ENCODE results near the gene PRR35.

Gene PRR35

DNA sequence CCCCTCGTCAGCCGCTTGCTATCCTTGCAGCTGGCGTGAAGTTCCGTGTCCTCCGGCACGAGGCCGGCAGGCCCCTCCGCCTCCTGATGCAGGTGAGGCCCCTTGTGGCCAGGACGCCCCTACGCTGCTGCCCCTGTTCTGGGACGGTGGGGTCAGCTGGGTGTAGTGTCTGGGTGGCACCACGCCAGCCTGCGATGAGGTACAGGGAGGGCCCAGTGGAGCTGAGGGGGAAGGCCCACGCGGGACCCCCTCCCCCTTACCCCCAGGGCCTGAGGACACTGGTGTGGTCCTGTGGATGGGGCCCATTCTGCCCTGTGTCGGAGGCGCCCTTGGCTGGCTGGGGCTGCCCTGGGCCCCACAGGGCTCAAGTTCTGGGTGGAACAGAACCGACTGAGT, 22.0 kb downstream of the PRR35 start:
- no peak for DNase-seq

DNA sequence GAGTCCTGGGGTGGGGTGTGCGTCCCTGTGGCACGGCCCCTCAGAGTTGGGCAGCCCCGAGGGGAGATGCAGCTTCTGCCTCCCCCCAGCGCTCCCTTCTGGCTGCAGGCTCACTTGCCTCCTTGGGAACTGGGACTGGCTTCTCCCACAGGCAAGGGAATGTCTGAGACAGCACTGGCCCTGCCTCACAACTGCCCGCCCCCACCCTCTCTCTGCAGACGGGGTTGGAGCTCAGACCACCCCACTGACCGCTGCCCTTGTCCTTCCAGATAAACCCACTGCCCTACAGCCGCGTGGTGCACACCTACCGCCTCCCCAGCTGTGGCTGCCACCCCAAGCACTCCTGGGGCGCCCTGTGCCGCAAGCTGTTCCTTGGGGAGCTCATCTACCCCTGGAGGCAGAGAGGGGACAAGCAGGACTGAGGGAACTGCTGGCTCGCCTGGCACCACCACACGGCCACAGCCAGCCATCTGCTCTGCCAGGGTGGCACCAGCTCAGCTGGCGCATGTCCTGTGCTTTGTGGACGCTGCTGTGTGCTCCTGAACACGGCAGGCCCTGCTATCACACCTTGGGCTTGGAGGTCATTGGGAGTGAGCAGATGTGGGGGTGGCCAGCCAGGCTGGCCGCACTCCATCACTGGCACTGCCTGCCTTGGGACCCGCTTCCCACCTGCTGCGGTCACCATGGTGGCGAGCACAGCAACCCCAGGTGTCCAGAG, 22.6 kb downstream of the PRR35 start:
- DNase-seq, result no peak

DNA sequence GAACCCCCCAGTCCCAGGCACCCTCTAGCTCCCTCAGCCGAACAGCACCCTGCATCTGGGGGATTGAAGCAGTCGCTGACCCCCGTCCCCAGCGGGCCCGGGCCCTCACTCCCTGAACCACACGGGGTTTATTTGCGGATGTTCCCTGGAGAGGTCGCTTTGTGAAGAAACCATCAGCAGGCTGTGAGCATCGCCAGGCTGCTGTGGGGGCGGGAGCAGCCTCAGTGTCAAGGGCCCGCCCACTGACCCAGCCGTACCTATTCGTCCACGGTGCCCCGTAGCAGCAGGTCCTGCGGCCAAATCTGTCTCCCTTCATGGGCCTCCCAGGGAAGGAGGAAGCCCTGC, 23.2 kb downstream of the PRR35 start:
- DNase-seq, result no peak

DNA sequence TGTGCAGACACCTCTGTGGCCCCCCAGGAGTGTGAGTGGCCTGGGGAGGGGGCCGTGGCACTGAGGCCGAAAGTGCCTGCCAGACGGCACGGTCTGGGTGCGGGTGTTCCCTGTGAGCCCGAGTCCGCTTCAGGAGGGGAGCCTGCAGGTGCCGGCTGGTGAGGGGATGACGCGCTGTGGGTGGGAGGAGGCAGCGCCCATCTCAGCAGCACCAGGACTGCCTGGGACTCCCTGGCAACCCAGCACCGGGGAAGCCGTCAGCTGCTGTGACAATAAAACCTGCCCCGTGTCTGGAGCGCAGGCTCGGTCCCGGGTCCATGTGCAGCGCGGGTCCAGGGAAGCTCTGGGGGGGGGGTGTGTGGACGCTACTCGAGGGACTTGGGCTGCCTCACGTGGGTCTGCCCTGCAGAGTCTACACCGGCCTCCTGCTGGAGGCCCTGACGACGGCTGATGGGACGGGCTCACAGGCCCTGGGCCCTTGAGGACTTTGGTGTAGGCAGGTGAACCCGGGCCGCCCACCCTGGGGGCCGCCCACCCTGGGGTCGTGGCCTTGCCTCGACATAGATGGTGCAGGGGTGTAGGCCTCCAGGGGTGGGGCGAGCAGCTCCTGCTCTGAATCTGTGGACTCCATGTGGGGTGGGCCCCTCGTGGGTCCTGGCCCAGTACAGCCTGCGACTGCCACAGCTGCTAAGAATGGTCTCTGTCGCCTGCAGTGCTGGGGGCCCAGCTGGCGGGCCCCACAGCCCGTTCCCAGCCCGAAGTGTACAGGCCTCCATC, 23.8 kb downstream of the PRR35 start:
- no peak for DNase-seq

DNA sequence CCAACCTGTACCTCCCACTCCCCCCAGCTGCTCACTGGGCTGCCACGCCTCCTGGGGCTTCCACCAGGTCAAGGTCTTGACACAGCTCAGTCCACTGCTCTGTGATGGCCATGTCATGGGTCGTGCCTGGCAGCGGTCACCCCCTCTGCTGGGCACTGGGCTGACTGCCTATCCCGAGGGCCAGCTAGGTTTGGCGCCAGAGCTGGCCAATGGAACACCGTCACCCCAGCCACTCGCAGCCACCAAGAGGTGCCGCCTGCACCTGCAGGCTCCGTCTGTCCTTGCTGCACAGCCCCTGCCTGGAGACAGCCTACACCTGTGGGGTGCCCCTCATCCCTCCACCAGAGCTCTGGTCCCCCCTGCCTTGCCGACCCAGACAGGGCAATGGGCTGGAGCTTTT, 25.2 kb downstream of the PRR35 start:
- no peak for DNase-seq

DNA sequence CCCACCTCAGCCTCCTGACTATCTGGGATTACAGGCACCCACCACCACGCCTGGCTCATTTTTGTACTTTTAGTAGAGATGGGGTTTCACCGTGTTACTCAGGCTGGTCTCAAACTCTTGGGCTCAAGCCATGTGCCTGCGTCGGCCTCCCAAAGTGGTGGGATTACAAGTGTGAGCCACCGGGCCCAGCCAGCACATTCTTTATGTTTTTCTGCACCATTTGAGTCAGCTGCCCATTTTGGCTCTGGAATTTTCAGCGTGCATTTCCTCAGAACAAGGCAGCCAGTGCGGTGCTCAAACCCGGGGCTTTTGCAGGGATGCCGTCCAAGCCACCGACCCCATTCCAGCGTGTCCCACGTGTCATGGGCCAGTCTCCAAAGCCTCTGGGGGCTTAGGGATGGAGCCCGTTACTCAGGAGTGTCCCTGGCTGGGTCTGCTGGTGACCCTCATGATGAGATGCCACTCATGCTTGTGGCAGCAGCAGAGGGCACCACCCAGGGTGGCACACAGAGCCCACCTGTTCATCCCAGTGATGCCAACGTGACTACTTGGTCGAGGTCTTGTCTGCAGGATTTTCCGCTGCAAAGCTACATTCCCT, 26.0 kb downstream of the PRR35 start:
- DNase-seq, result no peak

DNA sequence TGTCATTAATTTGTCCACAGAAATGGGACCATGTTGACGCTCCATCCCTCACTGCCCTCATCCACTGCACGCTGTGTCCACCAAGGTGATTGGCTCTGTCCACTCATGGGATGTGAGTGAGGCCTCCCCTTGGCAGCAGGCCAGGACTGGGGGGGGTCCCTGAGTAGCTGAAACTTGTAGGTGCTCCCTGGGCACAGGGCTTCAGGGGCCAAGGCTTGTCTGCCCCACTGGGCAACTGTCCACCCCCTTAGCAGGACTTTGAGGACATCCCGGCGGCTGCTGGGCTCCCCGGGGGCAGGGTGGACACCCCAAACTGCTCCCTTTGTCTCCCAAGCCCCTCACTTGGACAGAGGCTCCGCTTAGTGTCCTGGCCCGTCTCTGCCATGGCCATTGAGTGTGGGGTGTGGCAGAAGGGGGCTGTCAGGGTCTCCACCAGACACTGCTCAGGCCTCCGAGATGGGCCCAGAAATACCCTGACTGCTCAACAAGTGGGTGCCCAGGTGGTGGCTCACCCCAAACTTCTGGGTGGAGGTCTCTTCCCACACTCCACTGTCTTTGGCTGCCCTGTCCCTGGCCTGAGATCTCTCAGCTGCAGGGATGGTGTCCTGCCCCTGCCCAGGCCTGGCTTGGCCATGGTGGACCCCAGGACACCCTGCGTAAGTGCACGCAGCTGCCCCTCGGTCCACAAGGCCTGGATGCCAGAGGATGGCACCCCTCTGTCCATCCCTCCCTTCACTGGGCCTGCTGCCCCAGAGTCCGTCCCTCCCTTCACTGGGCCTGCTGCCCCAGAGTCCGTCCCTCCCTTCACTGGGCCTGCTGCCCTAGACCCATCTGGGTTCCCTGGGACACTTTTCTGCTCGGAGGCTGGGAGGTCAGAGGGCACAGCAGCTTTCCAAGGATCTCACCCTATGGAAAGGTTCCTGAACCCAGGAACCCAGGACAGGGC, 26.7 kb downstream of the PRR35 start:
- DNase-seq, result no peak

DNA sequence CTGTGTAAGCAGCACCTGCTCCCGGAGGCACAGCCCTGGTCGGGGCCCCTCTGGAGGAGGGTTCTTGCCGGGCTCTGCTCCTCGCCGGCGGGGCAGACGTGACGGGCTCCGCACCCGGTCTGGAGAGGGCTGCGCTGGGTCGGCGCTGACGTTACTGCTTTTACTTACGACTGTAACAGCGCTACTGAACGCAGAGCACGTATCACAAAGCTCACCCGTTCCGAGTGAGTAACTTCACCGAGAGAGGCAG, 28.4 kb downstream of the PRR35 start:
- peak in 3 of 4 experiments; percentile 42 to 57 (median 46) for DNase-seq

DNA sequence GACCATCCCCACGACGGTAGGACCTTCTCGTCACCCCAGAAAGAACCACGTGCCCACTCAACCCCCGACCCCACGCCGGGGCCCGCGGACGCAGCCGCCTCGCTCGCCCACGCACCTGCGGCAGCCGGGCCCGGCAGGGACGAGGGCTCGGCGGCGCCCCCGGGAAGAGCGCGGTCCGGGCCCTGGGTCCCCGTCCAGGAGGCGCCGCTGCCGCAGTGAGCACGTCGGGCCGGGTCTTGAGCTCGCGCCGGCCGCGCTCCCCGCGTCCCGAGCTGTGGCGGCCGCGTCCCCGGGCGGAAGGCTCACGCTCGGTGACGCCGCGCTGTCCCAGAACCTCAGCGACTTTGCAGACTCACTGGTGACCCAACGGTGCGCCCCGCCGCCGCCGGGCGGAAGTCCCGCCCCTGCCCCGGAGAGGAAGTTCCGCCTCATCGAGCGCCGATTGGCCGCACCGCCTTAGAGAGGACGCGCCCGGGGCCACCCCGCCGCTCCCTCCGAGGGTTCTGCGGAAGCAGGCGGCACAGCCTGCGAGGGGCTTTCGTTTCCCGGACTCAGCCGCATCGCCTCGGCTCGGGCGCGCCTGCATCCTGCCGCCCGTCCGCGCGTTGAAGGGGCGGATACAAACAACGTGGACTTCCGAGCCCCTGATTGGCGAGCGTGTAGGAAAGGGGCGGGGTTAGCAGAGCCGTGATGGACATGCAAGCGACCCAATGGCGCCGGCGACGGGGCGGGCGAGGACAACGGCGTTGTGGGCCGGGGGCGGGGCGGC, 28.9 kb downstream of the PRR35 start:
- peak; percentile 98 to 99 (median 99) for DNase-seq

DNA sequence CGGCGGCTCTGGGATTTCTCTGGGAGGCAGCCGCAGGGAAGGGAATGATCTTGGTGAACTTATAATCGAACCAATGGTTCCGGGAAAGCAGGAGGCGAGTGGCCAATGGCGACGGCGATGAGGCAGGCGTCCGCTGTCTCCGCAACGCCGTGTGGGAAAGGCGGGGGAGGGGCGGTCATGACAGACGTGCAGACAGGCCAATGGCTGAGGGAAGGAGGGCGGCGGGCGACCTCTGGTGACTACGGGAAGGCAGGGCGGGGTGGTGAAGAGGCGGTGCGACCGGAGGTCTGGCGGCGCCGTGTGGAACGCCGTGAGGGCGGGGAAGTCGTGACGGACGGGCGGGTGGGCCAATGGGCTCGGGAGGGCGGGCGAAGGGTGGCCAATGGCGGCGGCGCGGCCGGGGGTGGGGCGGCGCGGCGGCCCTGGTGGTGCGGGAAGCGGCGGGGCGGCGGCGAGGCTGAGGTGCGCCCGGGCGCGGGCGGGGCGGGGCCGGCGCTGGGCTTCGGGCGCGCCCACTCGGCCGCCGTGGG, 29.5 kb downstream of the PRR35 start, which contains the start of gene RAB40C:
TSS of gene RAB40C (plus strand) at position 409 of the 530 bp plus-strand sequence. CDS start 226 bp downstream, outside the sequence.
- DNase-seq, result peak; percentile 98 to 99 (median 99)

DNA sequence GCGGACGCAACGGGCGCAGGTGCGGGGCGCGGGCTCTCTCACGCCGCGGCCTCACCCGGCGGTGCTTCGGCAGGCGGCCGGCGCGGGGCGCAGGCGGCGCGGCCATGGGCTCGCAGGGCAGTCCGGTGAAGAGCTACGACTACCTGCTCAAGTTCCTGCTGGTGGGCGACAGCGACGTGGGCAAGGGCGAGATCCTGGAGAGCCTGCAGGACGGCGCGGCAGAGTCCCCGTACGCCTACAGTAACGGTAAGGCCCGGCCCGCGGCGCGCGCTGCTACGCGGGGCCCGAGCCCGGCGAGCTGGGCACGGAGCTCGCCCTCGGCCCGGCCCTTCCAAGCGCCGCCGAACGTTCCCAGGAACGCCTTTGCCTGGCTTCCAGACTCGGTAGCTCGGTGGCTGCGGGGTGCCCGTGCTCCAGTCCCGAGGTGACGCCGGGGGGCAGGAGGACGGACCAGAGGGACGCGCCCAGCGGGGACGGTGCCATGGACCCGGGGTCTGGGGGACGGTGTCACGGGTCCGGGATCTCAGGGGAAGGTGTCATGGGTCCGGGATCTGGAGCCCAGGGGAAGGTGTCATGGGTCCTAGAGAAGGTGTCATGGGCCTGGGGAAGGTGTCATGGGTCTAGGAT, 30.1 kb downstream of the PRR35 start:
- no peak for DNase-seq

DNA sequence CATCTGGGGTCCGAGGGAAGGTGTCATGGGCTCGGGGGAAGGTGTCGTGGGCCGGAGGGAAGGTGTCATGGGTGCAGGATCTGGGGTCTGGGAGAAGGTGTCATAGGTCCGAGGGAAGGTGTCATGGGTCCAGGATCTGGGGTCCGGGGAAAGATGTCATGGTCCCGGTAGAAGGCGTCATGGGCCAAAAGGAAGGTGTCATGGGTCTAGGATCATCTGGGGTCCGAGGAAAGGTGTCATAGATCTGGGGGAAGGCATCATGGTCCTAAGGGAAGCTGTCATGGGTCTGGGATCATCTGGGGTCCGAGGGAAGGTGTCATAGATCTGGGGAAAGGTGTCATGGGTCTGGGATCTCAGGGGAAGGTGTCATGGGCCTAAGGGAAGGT, 30.6 kb downstream of the PRR35 start:
- DNase-seq, result no peak

DNA sequence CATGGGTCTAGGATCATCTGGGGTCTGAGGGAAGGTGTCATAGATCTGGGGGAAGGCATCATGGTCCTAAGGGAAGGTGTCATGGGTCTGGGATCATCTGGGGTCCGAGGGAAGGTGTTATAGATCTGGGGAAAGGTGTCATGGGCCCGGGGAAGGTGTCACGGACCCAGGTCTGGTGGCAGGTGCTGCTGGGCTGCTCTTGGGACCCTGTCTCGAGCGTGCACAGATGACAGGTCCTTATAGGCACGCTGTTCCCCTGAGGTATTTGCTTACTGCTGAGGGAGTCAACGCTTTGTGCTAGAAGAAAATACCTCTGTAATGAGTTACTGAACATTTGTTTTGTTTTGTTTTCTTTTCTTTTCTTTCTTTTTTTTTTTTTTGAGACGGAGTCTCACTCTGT, 31.0 kb downstream of the PRR35 start:
- DNase-seq, result no peak

DNA sequence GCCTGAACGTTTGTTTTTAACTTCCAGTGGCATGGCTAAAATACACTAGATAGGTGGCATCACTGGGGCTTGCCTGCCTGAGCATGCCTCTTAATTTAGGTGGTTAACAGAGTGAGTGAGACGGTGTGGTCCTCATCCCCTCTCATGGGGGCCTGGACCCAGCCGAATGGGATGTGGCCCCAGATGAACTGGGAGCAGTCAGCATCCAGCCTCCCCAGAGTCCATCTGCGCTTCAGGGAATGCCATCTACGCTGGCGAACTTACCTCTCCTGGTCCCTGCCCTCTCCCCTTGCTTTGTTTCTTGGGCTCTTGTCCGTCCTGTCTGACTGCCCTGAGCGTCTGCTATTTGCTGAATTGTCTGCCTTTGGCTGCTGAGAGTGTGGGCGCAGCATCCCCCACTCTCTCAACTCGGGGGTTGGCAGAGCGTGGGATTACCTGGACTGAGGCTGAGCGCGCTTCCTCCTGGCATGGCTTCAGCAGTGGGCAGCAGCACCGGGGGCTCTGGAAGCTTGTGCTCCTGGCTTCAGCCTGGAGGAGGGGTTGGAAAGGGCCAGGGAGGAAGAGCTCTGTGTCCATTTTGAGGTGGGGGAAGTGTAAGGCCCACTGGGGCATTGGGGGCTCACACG, 31.8 kb downstream of the PRR35 start:
- DNase-seq, result no peak

DNA sequence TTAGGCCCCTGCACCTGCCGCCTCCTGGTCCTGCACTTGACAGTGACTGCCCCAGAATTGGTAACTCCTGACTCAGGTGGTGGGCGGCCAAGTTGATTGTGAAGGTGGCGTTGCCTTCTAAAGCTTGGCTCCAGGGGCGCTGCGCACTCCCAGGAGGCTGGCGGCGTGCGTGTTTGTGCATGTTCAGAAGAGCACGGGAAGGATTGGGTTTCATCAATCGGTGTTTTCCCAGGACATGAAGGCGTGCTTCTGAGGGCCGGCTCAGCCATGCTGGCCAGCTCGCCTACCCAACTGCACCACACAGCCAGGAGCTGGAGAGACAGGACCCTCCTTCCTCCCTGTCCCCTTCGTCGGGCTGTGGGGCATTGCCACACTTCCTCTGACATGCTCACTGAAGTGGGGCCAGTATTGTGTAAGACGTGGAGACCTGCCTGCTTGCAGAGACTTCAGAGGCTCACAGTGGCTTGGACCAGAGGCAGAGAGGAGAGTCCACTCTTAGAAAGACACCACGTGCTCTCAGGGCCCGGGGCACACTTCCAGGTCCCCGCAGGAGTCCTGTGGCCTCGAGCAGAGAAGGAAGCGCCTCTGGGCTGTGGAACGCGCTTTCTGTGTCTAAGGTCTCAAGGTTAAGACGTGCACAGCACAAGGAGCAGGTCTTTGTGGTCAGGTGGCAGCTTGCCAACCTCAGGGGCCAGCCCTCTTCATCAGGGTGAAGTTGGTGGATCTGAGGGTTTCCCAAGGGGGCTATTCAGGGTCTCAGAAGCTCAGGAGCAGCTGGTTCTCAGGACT, 32.5 kb downstream of the PRR35 start:
- DNase-seq, result no peak

DNA sequence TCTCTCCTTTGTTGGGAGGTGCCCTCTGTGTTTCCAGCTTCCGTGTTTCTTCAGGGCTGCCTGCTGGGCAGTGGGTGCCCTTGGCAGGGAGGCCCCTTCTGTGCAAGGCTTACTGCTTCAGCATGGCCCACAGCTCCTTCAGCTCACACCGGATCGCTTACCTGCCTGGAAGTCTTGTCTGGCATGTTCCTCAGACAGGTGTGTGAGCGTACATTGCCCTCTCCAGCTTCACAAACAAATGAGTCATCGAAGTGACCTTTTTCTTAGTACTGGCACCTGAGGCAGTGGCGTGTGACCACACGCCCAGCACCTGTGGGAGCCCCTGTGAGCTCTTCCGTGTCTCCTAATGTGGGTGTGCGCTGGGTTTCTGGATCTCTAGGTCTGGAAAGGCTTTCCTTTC, 33.2 kb downstream of the PRR35 start:
- no peak for DNase-seq

DNA sequence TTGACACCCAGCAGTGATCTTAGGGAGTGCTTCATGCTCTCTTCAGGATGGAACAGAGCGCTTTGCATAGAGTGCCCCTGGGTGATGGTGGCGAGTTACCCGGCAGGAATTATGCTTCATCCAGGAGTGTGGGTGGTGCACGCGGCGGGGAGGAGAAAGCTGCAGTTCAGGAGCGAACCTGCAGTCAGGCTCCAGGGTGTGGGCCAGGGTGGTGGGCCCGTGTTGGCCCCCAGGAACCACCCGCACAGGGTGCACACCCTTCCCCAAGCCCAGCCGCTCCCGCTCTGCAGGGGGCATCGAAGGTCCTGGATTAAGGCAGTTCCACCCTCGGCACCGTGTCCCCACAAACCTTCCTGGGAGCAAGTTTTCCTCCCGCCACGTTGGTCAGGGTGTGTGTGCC, 33.6 kb downstream of the PRR35 start:
- DNase-seq, result no peak

DNA sequence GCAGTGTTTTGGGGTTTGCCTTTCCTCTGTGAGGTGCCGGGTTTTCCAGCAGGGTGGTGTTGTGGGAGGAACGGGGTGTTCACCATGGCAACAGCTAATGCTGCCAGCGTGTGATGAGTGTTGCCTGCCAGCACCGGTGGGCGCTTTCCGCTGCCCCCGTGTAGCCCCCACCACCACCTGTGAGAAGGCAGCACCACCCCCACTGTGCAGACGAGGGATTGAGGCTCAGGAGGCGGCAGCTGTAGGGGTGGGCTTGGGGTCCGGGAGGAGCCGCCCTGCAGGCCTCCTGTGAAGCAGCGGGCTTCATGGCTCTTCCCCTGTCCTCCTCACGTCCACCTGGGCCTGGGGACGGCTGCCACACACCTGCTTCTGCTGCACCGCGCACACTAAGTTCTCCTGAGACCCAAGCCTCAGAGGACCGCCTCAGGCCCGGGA, 34.9 kb downstream of the PRR35 start:
- no peak for DNase-seq

DNA sequence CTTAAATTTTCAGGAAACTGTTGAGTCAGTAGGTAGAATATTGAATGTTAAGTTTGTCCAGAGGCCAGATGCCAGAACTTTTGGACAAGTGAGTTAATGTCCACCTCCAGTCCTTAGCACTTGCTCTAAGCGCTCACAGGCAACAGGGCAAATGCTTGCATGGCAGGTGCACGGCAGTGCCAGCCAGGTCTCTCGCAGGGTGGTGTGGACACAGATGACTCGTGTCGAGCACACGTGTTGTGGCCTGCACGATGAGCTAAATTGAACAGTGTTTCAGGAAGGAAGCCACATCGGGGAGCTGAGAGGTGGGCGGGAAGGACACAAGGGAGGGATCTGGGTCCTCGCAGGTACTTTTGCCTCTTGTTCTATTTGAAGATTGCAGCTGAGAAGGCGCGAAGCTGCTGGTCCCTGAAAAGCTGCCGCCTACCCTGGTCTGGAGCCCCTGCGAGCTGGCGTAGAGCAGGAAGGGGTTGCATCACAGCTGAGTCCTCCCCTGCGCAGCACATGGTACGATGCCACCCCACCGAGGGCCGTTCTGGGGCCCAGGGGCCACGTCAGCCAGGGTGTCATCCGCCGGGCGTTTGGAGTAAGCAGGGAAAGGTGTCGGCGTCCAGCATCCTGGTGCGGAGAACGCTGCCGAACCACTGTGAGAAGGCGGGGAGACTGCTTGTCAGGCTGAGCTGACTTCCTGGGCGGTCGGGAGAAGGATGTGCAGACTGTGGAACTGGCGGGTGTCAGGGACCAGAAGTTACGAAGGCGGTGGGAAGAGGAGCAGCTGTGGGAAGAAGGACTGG, 35.9 kb downstream of the PRR35 start:
- no peak for DNase-seq

DNA sequence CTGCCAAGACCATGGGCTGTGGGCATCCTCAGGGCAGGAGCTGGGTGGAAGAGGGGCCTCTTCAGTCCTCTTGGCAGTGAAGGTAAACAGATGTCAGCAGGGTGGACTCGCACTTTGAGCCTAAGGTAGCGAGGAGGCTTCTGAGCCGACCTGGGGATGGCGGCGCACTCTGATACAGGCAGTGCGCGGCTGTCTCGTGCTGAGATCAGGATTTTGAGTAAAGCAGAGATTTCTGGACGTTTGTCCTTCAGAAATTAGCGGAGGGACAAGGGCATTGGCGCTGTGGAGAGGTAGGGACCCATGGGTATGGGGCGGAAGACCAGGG, 36.5 kb downstream of the PRR35 start:
- no peak for DNase-seq

Data from activated naive CD4-positive, alpha-beta T cell (primary cell).